Thoracic aorta (tissue), 2 donors: ENCODE measurements around the gene SPC24. TPM values are rescaled to one million over a fixed set of nuclear protein-coding genes. Genes with fewer than 3 reads are reported as not detected.

Experiments used
- ATAC-seq: fragments of 150-250 bp; one replicate; pipeline ENCODE4 v1.8.0; 2017; ENCODE audit warnings: low read depth; ENCODE audit not compliant: insufficient number of reproducible peaks, low FRiP score
- DNase-seq: peaks from one replicate; pipeline ENCODE4 v3.0.0-alpha.2; 2020; ENCODE audit warnings: low spot score
- H3K27ac ChIP-seq, 2 donors: fragments of 200-600 bp; sonication (generic); 1 replicate in 1 of 2; 2 replicates in 1 of 2; pipeline ENCODE4 v1.5.1; 2016; ENCODE audit warnings: mild to moderate bottlenecking in 2 of 2, moderate library complexity in 2 of 2
- H3K27me3 ChIP-seq: fragments of 200-600 bp; sonication (generic); replicated peaks from 2 replicates; pipeline ENCODE4 v1.6.0; 2016; ENCODE audit warnings: mild to moderate bottlenecking; ENCODE audit not compliant: insufficient read depth
- H3K36me3 ChIP-seq: fragments of 200-600 bp; sonication (generic); one replicate; pipeline ENCODE4 v1.5.1; 2016
- H3K4me1 ChIP-seq, 2 donors: fragments of 200-600 bp; sonication (generic); 1 replicate in 1 of 2; 2 replicates in 1 of 2; pipeline versions ENCODE4 v1.5.1 to v1.6.0; 2016; ENCODE audit warnings: low read depth in 2 of 2, mild to moderate bottlenecking in 1 of 2; ENCODE audit not compliant: control insufficient read depth in 1 of 2
- H3K4me3 ChIP-seq: fragments of 200-600 bp; sonication (generic); 2 replicates; pipeline ENCODE4 v1.5.1; 2016; ENCODE audit warnings: mild to moderate bottlenecking
- H3K9me3 ChIP-seq: fragments of 200-600 bp; sonication (generic); 2 replicates; pipeline ENCODE4 v1.5.1; 2016
- total RNA-seq, 2 donors: library from RNA; depleted of rRNA; stranded (reverse); fragments of >200 nt; gene quantifications; one replicate each; pipeline versions ENCODE4 v1.1.0 to v1.2.3, GENCODE V29; 2016
- TF ChIP-seq, protein P1 (sequence below): fragments of 200-600 bp; sonication (generic); IDR thresholded peaks from one replicate; pipeline ENCODE4 v1.5.1; 2019; ENCODE audit warnings: antibody characterized with exemption

SPC24 gene
- total RNA-seq, 2 donors from 2014 or later = 2.4 to 4.7 TPM

DNA sequence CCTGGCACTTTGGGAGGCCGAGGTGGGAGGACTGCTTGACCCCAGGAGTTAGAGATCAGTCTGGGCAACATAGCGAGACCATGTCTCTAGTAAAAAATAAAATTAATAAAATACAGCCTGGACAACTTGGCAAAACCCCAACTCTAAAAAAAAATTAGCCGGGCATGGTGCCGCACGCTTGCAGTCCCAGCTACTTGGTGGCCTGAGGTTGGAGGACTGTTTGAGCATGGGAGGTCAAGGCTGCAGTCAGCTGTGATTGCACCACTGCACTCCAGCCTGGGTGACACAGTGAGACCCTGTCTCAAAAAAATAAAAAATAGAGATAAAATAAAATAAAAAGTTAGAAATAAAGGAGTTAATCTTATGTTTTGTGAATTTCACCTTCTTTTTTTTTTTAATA is 15.6 kb upstream of the SPC24 start:
- peak overlapping the region; percentile 90 to 93 for H3K27ac ChIP-seq
- no peak for ATAC-seq
- H3K27me3 ChIP-seq = no peaks in the 10 kb centered on the region
- H3K36me3 ChIP-seq = peaks cover 67% of the 10 kb centered on the region
- TF ChIP-seq, protein P1, sequence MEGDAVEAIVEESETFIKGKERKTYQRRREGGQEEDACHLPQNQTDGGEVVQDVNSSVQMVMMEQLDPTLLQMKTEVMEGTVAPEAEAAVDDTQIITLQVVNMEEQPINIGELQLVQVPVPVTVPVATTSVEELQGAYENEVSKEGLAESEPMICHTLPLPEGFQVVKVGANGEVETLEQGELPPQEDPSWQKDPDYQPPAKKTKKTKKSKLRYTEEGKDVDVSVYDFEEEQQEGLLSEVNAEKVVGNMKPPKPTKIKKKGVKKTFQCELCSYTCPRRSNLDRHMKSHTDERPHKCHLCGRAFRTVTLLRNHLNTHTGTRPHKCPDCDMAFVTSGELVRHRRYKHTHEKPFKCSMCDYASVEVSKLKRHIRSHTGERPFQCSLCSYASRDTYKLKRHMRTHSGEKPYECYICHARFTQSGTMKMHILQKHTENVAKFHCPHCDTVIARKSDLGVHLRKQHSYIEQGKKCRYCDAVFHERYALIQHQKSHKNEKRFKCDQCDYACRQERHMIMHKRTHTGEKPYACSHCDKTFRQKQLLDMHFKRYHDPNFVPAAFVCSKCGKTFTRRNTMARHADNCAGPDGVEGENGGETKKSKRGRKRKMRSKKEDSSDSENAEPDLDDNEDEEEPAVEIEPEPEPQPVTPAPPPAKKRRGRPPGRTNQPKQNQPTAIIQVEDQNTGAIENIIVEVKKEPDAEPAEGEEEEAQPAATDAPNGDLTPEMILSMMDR = no peak
- H3K4me1 ChIP-seq = peaks cover 34 to 74% of the 10 kb centered on the region in 2 donors
- no peak overlapping the region for H3K4me3 ChIP-seq
- no peaks in the 10 kb centered on the region for H3K9me3 ChIP-seq
- no peak for DNase-seq

DNA sequence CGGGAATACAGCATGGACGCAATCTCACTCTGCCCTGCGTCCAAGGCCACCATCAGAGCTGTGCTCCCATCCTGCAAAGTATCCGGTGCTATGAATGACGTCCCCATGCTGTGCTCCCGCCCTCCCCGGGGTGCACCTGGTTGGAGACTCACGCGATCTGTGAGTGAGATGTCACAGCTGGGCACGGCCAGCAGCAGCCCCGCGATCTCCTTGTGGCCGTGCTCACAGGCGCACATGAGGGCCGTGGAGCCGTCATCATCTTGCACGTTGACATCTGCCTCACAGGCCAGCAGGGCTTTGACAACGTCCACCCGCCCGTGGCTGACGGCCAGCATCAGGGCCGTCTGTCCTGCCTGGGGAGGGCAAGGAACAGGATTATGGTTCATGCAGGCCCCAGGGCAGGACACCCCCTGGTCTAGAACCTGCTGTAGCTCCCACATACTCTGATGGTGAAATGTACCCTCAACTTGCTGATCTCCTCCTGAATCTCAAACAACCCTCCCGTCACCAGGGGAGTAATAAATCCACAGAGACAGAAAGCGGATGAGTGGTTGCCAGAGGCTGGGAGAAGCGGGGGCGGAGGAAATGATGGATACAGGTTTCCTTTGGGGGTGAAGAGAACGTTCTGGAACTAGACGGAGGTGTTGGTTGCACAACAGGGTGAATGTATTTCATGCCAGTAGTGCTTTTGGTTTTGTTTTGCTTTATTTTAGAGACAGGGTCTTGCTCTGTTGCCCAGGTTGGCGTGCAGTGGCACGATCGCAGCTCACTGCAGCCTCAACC is 14.5 kb upstream of the SPC24 start:
- Histone ChIP-seq H3K36me3 (peaks cover 58% of the 10 kb centered on the region), H3K9me3 (no peaks in the 10 kb centered on the region), H3K27ac (peak overlapping the region; percentile 90 to 93), H3K4me1 (peaks cover 42 to 85% of the 10 kb centered on the region in 2 donors), H3K4me3 (no peak overlapping the region), H3K27me3 (no peaks in the 10 kb centered on the region)
- TF ChIP-seq, protein P1 = no peak
- no peak for ATAC-seq
- DNase-seq = no peak

DNA sequence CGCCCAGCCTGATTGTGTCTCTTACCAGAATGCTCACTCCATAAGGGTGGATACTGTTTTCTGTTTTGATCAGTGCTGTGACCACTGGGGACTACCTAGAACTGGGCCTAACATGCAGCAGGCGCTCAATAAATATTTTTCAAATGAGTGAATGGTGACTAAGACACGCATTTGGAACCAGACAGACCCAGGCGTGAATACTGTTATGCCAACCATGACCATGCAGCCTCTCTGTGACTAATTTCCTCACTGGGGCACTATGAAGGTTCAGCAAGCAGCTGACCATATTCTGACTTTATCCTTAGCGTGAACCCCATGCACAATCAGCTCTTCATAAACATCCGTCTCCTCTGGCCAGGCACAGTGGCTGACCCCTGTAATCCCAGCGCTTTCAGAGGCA is 13.0 kb upstream of the SPC24 start:
- ATAC-seq (peak; percentile 73), DNase-seq (no peak)
- Histone ChIP-seq H3K4me1 (peaks cover 47 to 94% of the 10 kb centered on the region in 2 donors), H3K27ac (peak overlapping the region; percentile 90 to 93), H3K9me3 (no peaks in the 10 kb centered on the region), H3K27me3 (no peaks in the 10 kb centered on the region), H3K36me3 (peaks cover 44% of the 10 kb centered on the region), H3K4me3 (no peak overlapping the region)
- TF ChIP-seq, protein P1 = no peak

DNA sequence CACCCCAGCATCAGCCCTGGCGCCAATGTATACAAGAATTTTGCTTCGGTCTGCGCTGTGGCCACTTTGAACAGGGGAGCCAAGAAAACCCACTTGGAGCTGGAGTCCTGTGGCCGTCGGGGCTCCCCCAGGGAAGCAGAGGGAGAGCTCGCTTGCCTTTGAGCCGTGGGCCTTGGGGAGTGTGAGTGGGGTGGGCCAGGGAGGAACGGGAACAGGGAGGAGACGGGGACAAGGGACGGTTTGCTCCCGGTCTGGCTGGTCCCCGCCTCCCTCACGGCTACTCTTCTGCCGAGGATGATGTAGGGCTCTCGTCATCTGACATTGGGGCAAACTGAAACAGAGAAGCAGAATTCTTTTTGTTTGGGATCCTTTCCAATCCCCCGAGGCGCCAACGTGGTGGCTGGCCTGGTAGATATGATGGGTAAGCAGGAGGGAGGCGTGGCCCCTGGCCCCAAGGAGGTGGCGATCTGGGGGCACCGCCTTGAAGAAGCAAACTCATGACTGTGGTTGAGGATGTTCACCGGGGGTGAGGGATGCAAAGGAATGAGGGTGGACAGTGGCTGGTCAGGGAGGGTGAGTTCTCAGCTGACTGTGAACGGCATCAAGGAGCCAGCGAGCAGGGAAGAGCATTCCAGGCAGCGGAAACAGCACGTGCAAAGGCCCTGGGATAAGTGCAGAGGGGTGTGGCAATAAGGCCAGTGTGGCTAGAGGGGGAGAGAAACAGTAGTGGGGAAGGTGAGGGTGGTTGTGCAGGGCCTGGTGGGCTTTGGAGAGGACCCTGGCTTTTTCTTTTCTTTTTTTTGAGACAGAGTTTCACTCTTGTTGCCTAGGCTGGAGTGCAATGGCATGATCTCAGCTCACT is 10.9 kb upstream of the SPC24 start:
- peaks cover 27% of the 10 kb centered on the region for H3K36me3 ChIP-seq
- DNase-seq (no peak), ATAC-seq (no peak)
- TF ChIP-seq, protein P1 = no peak
- no peak overlapping the region for H3K4me3 ChIP-seq
- H3K9me3 ChIP-seq = no peaks in the 10 kb centered on the region
- peaks cover 51 to 86% of the 10 kb centered on the region in 2 donors for H3K4me1 ChIP-seq
- no peaks in the 10 kb centered on the region for H3K27me3 ChIP-seq
- peak overlapping the region; percentile 90 to 93 for H3K27ac ChIP-seq

DNA sequence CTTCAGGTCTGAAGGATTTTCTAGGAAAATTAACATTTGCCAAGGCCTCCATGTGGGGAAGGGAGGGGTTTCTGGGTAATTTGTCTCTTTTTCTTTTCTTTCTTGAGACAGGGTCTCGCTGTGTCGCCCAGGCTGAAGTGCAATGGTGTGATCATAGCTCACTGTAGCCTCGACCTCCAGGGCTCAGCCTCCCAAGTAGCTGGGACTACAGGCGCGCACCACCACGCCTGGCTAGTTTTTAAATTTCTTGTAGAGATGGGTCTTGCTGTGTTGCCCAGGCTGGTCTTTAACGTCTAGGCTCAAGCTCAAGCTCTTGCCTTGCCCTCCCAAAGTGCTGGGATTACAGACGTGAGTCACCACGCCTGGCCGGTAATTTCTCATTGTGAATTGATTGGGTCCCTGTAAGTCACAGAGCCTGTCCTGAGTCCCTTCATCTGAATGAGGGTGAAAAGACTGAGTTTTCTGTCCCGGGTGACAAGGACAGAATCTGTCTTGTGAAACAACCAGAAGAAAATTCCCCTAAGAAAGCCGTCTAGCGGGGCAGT is 10.0 kb upstream of the SPC24 start:
- no peak for DNase-seq
- peak overlapping the region; percentile 90 to 93 for H3K27ac ChIP-seq
- peaks cover 24% of the 10 kb centered on the region for H3K36me3 ChIP-seq
- H3K27me3 ChIP-seq = no peaks in the 10 kb centered on the region
- ATAC-seq = no peak
- TF ChIP-seq, protein P1 = peak; percentile 39
- H3K4me1 ChIP-seq = peaks cover 42 to 80% of the 10 kb centered on the region in 2 donors
- no peaks in the 10 kb centered on the region for H3K9me3 ChIP-seq
- peak overlapping the region; percentile 67 for H3K4me3 ChIP-seq
